CD8-positive, alpha-beta memory T cell (primary cell): Measurements from ENCODE around the gene GFPT2. TPM values are rescaled to one million over a fixed set of nuclear protein-coding genes. Genes with fewer than 3 reads are reported as not detected.
A peak's percentile ranks its signal among the peaks of the same experiment; 100 is the strongest.

Source experiments
- CTCF ChIA-PET: fragments of 350-600 bp; sonication (Branson Sonifier 250); formaldehyde crosslinking; loops from one replicate; lab custom pipeline; 2021; ENCODE audit warnings: antibody characterized with exemption; lab: Charles Lee
- POLR2A ChIA-PET: fragments of 350-600 bp; sonication (Branson Sonifier 250); formaldehyde crosslinking; loops from one replicate; lab custom pipeline; 2021; ENCODE audit warnings: antibody characterized with exemption; lab: Charles Lee
- DNase-seq, 5 donors: peaks; one replicate each; pipeline versions ENCODE4 v3.0.0 to v3.0.0-alpha.2; 2020 to 2022; ENCODE audit warnings: mixed read lengths in 1 of 5
- H3K27ac ChIP-seq: one replicate; pipeline ENCODE4 v1.7.0; 2013; ENCODE audit warnings: low read depth, mild to moderate bottlenecking, low read length, moderate library complexity
- H3K27me3 ChIP-seq: 2 replicates; pipeline ENCODE4 v1.7.0; 2013; ENCODE audit warnings: low read length, mild to moderate bottlenecking; ENCODE audit not compliant: insufficient read depth, poor library complexity, severe bottlenecking
- H3K36me3 ChIP-seq: 2 replicates; pipeline ENCODE4 v1.7.0; 2013; ENCODE audit warnings: mild to moderate bottlenecking, low read length, moderate library complexity; ENCODE audit not compliant: insufficient read depth
- H3K4me1 ChIP-seq: 2 replicates; pipeline ENCODE4 v1.7.0; 2013; ENCODE audit warnings: mild to moderate bottlenecking, low read length, moderate library complexity; ENCODE audit not compliant: insufficient read depth
- H3K4me3 ChIP-seq: 2 replicates; pipeline ENCODE4 v1.7.0; 2013; ENCODE audit warnings: mild to moderate bottlenecking, low read length
- H3K9me3 ChIP-seq: 2 replicates; pipeline ENCODE4 v1.7.0; 2013; ENCODE audit warnings: mild to moderate bottlenecking, low read length
- H3K27ac Mint-ChIP-seq, 8 donors: one replicate each; pipeline ENCODE4 v1.8.0; 2020 to 2021; ENCODE audit warnings: mixed read lengths in 8 of 8, mild to moderate bottlenecking in 6 of 8, inconsistent platforms in 3 of 8, moderate library complexity in 3 of 8
- H3K27me3 Mint-ChIP-seq, 2 donors: one replicate each; pipeline ENCODE4 v1.8.0; 2020 to 2021; ENCODE audit warnings: mixed read lengths in 2 of 2, mild to moderate bottlenecking in 1 of 2, moderate library complexity in 1 of 2
- H3K36me3 Mint-ChIP-seq, 3 donors: one replicate each; pipeline ENCODE4 v1.8.0; 2020 to 2021; ENCODE audit warnings: mixed read lengths in 3 of 3, inconsistent platforms in 1 of 3, mild to moderate bottlenecking in 1 of 3
- H3K4me1 Mint-ChIP-seq, 3 donors: one replicate each; pipeline ENCODE4 v1.8.0; 2020 to 2021; ENCODE audit warnings: mixed read lengths in 3 of 3, inconsistent platforms in 1 of 3, mild to moderate bottlenecking in 1 of 3
- H3K4me3 Mint-ChIP-seq, 7 donors: one replicate each; pipeline ENCODE4 v1.8.0; 2020 to 2021; ENCODE audit warnings: mixed read lengths in 7 of 7, mild to moderate bottlenecking in 6 of 7, moderate library complexity in 4 of 7, inconsistent platforms in 2 of 7
- H3K9me3 Mint-ChIP-seq, 5 donors: one replicate each; pipeline ENCODE4 v1.8.0; 2020 to 2022; ENCODE audit warnings: mixed read lengths in 5 of 5, mild to moderate bottlenecking in 3 of 5, moderate library complexity in 2 of 5, inconsistent platforms in 1 of 5
- polyA plus RNA-seq: library from polyadenylated mRNA; unstranded; fragments of 300-500 nt; fragmentation: Illumina TruSeq; gene quantifications from one replicate; pipeline ENCODE4 v1.2.3, GENCODE V29; 2021
- total RNA-seq, 2 experiments: library from RNA; stranded (reverse); gene quantifications; one replicate each; pipeline ENCODE4 v1.2.3, GENCODE V29; 2021

The GFPT2 gene
- total and polyA plus RNA-seq, 3 experiments from 2014 or later: 0.41 to 1.9 (median 1.7) TPM

DNA sequence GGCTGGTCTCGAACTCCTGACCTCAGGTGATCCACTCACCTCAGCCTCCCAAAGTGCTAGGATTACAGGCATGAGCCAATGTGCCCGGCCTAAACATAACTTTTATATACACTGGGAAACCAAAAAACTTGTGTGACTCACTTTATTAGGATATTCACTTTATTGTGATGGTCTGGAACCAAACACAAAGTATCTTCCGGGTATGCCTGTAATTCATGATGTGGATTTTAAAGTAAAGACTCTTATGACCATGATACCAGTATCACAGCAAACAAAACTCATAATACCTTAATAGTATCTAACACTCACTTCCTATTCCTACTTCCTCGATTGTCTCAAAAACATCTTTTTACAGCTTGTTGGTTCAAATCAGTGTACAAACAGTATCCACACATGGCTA is 12.7 kb upstream of the GFPT2 start:
- ChIA-PET CTCF (no interaction called here), POLR2A (no interaction called here)
- peaks cover 8 to 30% (median 21%) of the 10 kb centered on the region in 3 donors for H3K4me1 Mint-ChIP-seq

DNA sequence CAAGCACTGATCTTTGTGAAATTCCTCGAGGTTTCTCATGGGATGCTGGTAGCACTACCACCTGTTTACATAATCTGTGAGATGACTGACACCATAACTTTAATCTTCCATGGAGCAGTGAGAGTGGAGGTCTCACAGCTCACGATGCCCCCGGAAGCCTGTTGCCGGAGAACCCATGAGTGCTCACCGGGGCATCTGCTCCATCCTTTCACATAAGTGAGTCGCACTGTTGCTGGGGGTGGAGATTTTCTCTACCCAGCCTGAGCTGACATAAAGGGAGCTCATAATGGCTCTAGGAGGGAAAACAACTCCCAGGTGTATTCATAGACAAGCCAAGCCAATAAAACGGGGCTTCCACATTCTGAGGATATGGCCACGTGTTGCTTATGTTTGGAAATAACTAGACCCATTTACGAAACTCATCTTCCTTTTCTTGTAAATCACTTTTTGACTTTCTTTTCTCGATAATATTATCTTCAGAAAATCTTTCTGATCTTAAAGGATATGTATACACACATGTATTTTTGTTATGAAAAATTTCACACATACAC is 11.2 kb upstream of the GFPT2 start:
- no peaks in the 10 kb centered on the region for H3K27me3 ChIP-seq
- no peaks in the 10 kb centered on the region for H3K36me3 ChIP-seq
- no peak overlapping the region for H3K4me3 Mint-ChIP-seq
- H3K9me3 ChIP-seq: no peaks in the 10 kb centered on the region
- H3K4me1 Mint-ChIP-seq: peaks cover 8 to 30% (median 21%) of the 10 kb centered on the region in 3 donors
- H3K36me3 Mint-ChIP-seq: no peaks in the 10 kb centered on the region
- DNase-seq: no peak
- no peak overlapping the region for H3K4me3 ChIP-seq
- ChIA-PET POLR2A (no interaction called here), CTCF (interaction anchor here (1.7 kb wide), 1 partner anchor 36 kb away, joined by 4 read pairs; no protein-coding TSS in a partner anchor)
- no peak overlapping the region for H3K27ac ChIP-seq
- H3K4me1 ChIP-seq: peaks cover 20% of the 10 kb centered on the region
- no peak overlapping the region for H3K27ac Mint-ChIP-seq
- H3K27me3 Mint-ChIP-seq: peaks cover 1 to 3% of the 10 kb centered on the region in 2 donors
- H3K9me3 Mint-ChIP-seq: peaks cover 0 to 2% (median 0%) of the 10 kb centered on the region in 5 donors

More for the DNA sequence above, 12.7 kb upstream of the GFPT2 start:
- H3K27ac ChIP-seq: no peak overlapping the region
- no peaks in the 10 kb centered on the region for H3K36me3 ChIP-seq
- H3K36me3 Mint-ChIP-seq: no peaks in the 10 kb centered on the region
- peaks cover 3% of the 10 kb centered on the region in 2 donors for H3K27me3 Mint-ChIP-seq
- H3K9me3 ChIP-seq: no peaks in the 10 kb centered on the region
- H3K4me3 Mint-ChIP-seq: peak overlapping the region in 1 of 7 donors; percentile 27
- no peak for DNase-seq
- H3K9me3 Mint-ChIP-seq: peaks cover 0 to 2% (median 0%) of the 10 kb centered on the region in 5 donors
- no peak overlapping the region for H3K4me3 ChIP-seq
- peak overlapping the region in 1 of 8 donors; percentile 78 for H3K27ac Mint-ChIP-seq
- no peaks in the 10 kb centered on the region for H3K27me3 ChIP-seq
- H3K4me1 ChIP-seq: peaks cover 20% of the 10 kb centered on the region

DNA sequence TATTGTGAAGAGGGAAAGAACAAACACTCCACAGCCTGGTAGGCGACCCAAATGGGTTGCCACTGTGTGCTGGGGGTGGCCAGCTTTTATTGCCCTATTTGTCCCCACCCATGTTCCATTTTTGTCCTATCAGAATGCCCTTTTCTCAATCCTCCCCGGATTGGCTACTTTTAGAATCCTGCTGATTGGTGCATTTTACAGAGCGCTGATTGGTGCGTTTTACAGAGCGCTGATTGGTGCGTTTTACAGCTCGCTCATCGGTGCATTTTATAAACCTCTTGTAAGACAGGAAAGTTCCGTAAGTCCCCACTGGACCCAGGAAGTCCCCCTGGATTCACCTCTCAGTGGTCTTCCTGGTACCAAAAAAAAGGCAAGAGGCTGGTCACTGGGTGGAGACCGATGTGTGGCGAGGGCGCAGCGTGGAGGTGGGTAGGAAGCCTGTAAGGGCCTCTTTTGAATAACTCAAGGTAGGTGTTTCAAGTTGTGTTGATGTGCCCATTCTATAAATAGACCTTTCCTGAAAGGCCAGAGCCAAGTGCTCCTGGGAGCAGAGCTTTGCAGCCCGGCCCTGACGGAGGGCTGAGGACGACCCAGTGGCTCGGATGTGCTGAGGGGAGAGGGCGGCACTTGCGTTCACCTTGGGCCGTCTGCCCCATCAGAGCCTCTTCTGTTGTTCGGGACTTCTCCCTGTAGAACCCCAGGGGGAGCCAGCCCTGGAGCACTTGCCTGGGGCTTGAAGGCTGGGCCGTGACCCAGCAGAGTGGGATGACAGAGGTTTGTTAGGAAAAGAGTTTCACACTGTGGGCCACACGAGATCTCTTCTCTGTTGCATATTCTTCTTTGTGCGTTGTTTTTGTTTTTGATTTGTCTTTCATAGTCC is 7.2 kb upstream of the GFPT2 start:
- Mint-ChIP-seq H3K27me3 (peaks cover 15 to 18% of the 10 kb centered on the region in 2 donors), H3K27ac (peak overlapping the region in 1 of 8 donors; percentile 50), H3K36me3 (no peaks in the 10 kb centered on the region), H3K4me1 (peaks cover 0 to 3% (median 0%) of the 10 kb centered on the region in 3 donors), H3K4me3 (no peak overlapping the region), H3K9me3 (no peaks in the 10 kb centered on the region)
- no peak for DNase-seq
- H3K27ac ChIP-seq: no peak overlapping the region
- H3K36me3 ChIP-seq: no peaks in the 10 kb centered on the region
- peaks cover 5% of the 10 kb centered on the region for H3K27me3 ChIP-seq
- H3K4me3 ChIP-seq: no peak overlapping the region
- no peaks in the 10 kb centered on the region for H3K9me3 ChIP-seq
- ChIA-PET POLR2A (no interaction called here), CTCF (no interaction called here)
- no peaks in the 10 kb centered on the region for H3K4me1 ChIP-seq

- Mint-ChIP-seq H3K27me3 (peaks cover 26% of the 10 kb centered on the region in 2 donors), H3K9me3 (no peaks in the 10 kb centered on the region), H3K27ac (no peak overlapping the region), H3K36me3 (no peaks in the 10 kb centered on the region), H3K4me3 (no peak overlapping the region), H3K4me1 (peaks cover 6 to 9% (median 6%) of the 10 kb centered on the region in 3 donors)
- POLR2A ChIA-PET: no interaction called here
- Histone ChIP-seq H3K9me3 (no peaks in the 10 kb centered on the region), H3K4me1 (peaks cover 7% of the 10 kb centered on the region), H3K36me3 (no peaks in the 10 kb centered on the region), H3K4me3 (no peak overlapping the region), H3K27ac (no peak overlapping the region), H3K27me3 (peaks cover 16% of the 10 kb centered on the region)
- CTCF ChIA-PET: interaction anchor here (1.2 kb wide), 1 partner anchor 43 kb away, joined by 3 read pairs; no protein-coding TSS in a partner anchor
- DNase-seq: no peak
Observed at GRCh38 chr5:180358694-180359093, 5.6 kb upstream of the GFPT2 start.

GRCh38 chr5:180358179-180358578 is 5.0 kb upstream of the GFPT2 start:
- DNase-seq: no peak
- Mint-ChIP-seq H3K4me1 (peaks cover 6 to 11% (median 7%) of the 10 kb centered on the region in 3 donors), H3K27ac (no peak overlapping the region), H3K4me3 (no peak overlapping the region), H3K27me3 (peaks cover 26 to 27% of the 10 kb centered on the region in 2 donors), H3K9me3 (no peaks in the 10 kb centered on the region), H3K36me3 (no peaks in the 10 kb centered on the region)
- Histone ChIP-seq H3K36me3 (no peaks in the 10 kb centered on the region), H3K27me3 (peaks cover 16% of the 10 kb centered on the region), H3K4me3 (no peak overlapping the region), H3K4me1 (peaks cover 7% of the 10 kb centered on the region), H3K27ac (no peak overlapping the region), H3K9me3 (no peaks in the 10 kb centered on the region)
- ChIA-PET POLR2A (no interaction called here), CTCF (interaction anchor here (1.2 kb wide), 1 partner anchor 42 kb away, joined by 3 read pairs; no protein-coding TSS in a partner anchor)

DNA sequence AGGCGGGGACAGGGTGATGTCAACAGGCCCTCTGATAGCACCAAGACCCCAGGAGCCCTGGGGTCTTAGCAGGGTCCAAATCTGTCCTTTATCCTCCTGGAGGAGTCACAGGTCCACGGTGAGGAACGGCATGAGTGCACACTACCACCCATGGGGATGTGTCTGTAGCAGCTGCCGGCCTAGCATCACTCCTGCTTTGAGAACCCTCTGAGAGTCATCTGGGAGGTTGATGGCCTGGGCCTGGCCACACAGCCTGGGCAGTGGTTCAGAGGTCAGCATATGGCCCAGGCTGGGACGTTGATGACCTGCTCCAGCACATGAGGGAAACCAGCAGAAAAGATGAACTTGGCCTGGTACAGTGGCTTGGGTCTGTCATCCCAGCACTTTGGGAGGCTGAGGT is 1.8 kb upstream of the GFPT2 start:
- Mint-ChIP-seq H3K36me3 (peaks cover 0 to 2% (median 0%) of the 10 kb centered on the region in 3 donors), H3K27ac (no peak overlapping the region), H3K27me3 (peaks cover 41 to 43% of the 10 kb centered on the region in 2 donors), H3K9me3 (no peaks in the 10 kb centered on the region), H3K4me1 (peaks cover 7 to 14% (median 10%) of the 10 kb centered on the region in 3 donors), H3K4me3 (peak overlapping the region in 4 of 7 donors; percentile 19 to 78 (median 59))
- Histone ChIP-seq H3K9me3 (no peaks in the 10 kb centered on the region), H3K4me1 (peaks cover 7% of the 10 kb centered on the region), H3K27me3 (peaks cover 26% of the 10 kb centered on the region), H3K36me3 (no peaks in the 10 kb centered on the region), H3K27ac (no peak overlapping the region), H3K4me3 (no peak overlapping the region)
- DNase-seq: no peak
- CTCF ChIA-PET: no interaction called here
- POLR2A ChIA-PET: no interaction called here

- Mint-ChIP-seq H3K27me3 (peaks cover 40 to 43% of the 10 kb centered on the region in 2 donors), H3K4me3 (peak overlapping the region; percentile 66 to 87 (median 78)), H3K9me3 (no peaks in the 10 kb centered on the region), H3K4me1 (peaks cover 7 to 14% (median 10%) of the 10 kb centered on the region in 3 donors), H3K36me3 (peaks cover 0 to 2% (median 0%) of the 10 kb centered on the region in 3 donors), H3K27ac (peak overlapping the region in 3 of 8 donors; percentile 36 to 45 (median 38))
- Histone ChIP-seq H3K27ac (no peak overlapping the region), H3K9me3 (no peaks in the 10 kb centered on the region), H3K27me3 (peaks cover 26% of the 10 kb centered on the region), H3K36me3 (no peaks in the 10 kb centered on the region), H3K4me3 (peak overlapping the region; percentile 70), H3K4me1 (peaks cover 7% of the 10 kb centered on the region)
- no peak for DNase-seq
- ChIA-PET CTCF (interaction anchor here (1.0 kb wide), 1 partner anchor 117 kb away, joined by 3 read pairs; no protein-coding TSS in a partner anchor), POLR2A (no interaction called here)
Observed at GRCh38 chr5:180353980-180354452, 880 bp upstream of the GFPT2 start.
